ENCODE measurements around the gene REXO4. TPM values are rescaled to one million over a fixed set of nuclear protein-coding genes. Genes with fewer than 3 reads are reported as not detected.
"Not testable (repeated sequence)": the region's sequence is repeated elsewhere in the genome, so short reads cannot be mapped to it uniquely, and the experiment has no call there.

The REXO4 gene
- total RNA-seq, 1 donor: 9.0 TPM

DNA sequence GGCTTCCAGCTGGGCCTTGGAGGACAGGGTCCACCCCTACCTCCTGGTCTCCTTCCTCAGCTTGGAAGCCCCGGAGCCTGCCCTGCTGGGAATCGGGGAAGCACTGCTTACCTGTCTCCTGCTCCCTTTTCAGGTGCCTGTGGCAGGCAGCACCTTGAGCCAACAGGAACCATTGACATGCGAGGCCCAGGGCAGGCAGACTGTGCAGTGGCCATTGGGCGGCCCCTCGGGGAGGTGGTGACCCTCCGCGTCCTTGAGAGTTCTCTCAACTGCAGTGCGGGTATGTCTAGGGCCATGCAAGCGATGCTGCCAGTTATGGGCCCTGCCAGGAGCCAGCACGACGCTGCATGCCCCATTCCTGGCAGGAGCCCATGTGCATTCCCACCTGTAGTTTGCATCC is 38.1 kb upstream of the REXO4 start:
- Histone ChIP-seq H3K27me3 (ENCODE audit: insufficient read depth, low read length) (no peaks in the 10 kb centered on the region), H3K9me3 (ENCODE audit: low read depth, low read length) (no peaks in the 10 kb centered on the region), H3K4me1 (ENCODE audit: insufficient read depth, low read length) (peaks cover 15% of the 10 kb centered on the region), H3K4me3 (ENCODE audit: low read length) (no peak overlapping the region)

- H3K9me3 ChIP-seq (ENCODE audit: low read depth, low read length): no peaks in the 10 kb centered on the region
These were observed 37.3 kb upstream of the REXO4 start for GRCh38 chr9:133454943-133455673.

DNA sequence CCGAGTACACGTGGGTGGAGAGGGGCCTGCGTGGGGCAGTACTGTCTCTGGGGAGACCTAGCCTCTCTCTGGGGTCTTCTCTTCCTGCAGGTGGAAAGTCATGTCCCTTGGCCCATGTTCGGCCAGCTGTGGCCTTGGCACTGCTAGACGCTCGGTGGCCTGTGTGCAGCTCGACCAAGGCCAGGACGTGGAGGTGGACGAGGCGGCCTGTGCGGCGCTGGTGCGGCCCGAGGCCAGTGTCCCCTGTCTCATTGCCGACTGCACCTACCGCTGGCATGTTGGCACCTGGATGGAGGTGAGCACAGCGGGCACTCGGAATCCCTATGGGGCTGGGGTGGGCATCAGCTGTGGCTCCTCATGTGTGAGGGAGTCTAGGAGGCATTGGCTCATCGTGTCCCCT is 36.5 kb upstream of the REXO4 start:
- Histone ChIP-seq H3K9me3 (ENCODE audit: low read depth, low read length) (no peaks in the 10 kb centered on the region), H3K27me3 (ENCODE audit: insufficient read depth, low read length) (no peaks in the 10 kb centered on the region), H3K4me3 (ENCODE audit: low read length) (no peak overlapping the region), H3K4me1 (ENCODE audit: insufficient read depth, low read length) (peaks cover 8% of the 10 kb centered on the region)

More at GRCh38 chr9:133454943-133455673, 37.3 kb upstream of the REXO4 start:
- H3K27me3 ChIP-seq (ENCODE audit: insufficient read depth, low read length): no peaks in the 10 kb centered on the region
- no peak overlapping the region for H3K4me3 ChIP-seq (ENCODE audit: low read length)
- H3K4me1 ChIP-seq (ENCODE audit: insufficient read depth, low read length): peaks cover 9% of the 10 kb centered on the region

GRCh38 chr9:133453651-133454050 is 35.8 kb upstream of the REXO4 start:
- no peak overlapping the region for H3K4me3 ChIP-seq (ENCODE audit: low read length)
- H3K9me3 ChIP-seq (ENCODE audit: low read depth, low read length): no peaks in the 10 kb centered on the region
- H3K4me1 ChIP-seq (ENCODE audit: insufficient read depth, low read length): peaks cover under 1% of the 10 kb centered on the region
- no peaks in the 10 kb centered on the region for H3K27me3 ChIP-seq (ENCODE audit: insufficient read depth, low read length)

GRCh38 chr9:133452562-133452961 is 34.8 kb upstream of the REXO4 start:
- H3K9me3 ChIP-seq (ENCODE audit: low read depth, low read length): no peaks in the 10 kb centered on the region
- no peaks in the 10 kb centered on the region for H3K27me3 ChIP-seq (ENCODE audit: insufficient read depth, low read length)
- no peaks in the 10 kb centered on the region for H3K4me1 ChIP-seq (ENCODE audit: insufficient read depth, low read length)
- no peak overlapping the region for H3K4me3 ChIP-seq (ENCODE audit: low read length)

GRCh38 chr9:133451865-133452264 is 34.1 kb upstream of the REXO4 start:
- not testable (repeated sequence) for H3K9me3 ChIP-seq (ENCODE audit: low read depth, low read length); H3K4me3 ChIP-seq (ENCODE audit: low read length); H3K4me1 ChIP-seq (ENCODE audit: insufficient read depth, low read length); H3K27me3 ChIP-seq (ENCODE audit: insufficient read depth, low read length)

GRCh38 chr9:133449760-133450159 is 31.9 kb upstream of the REXO4 start:
- H3K27me3 ChIP-seq (ENCODE audit: insufficient read depth, low read length): no peaks in the 10 kb centered on the region
- no peaks in the 10 kb centered on the region for H3K4me1 ChIP-seq (ENCODE audit: insufficient read depth, low read length)
- no peaks in the 10 kb centered on the region for H3K9me3 ChIP-seq (ENCODE audit: low read depth, low read length)
- H3K4me3 ChIP-seq (ENCODE audit: low read length): no peak overlapping the region

DNA sequence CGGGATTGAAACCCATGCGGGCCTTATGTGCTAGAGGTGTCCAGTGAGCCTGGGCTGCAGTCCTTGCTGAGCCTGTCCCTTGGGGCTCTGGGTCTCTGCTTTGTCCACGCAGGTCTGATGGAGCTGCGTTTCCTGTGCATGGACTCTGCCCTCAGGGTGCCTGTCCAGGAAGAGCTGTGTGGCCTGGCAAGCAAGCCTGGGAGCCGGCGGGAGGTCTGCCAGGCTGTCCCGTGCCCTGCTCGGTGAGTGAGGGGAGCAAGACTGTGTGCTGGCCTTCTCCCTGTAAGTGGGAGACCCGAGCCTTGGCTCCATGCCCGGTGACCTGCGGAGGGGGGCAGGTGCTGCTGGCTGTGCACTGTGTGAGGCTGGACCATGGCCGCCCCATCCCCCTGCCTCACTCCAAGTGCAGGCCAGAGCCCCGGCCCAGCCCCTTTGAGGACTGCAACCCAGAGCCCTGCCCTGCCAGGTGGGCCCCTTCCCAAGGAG is 30.7 kb upstream of the REXO4 start:
- no peaks in the 10 kb centered on the region for H3K4me1 ChIP-seq (ENCODE audit: insufficient read depth, low read length)
- no peaks in the 10 kb centered on the region for H3K9me3 ChIP-seq (ENCODE audit: low read depth, low read length)
- no peaks in the 10 kb centered on the region for H3K27me3 ChIP-seq (ENCODE audit: insufficient read depth, low read length)
- no peak overlapping the region for H3K4me3 ChIP-seq (ENCODE audit: low read length)

DNA sequence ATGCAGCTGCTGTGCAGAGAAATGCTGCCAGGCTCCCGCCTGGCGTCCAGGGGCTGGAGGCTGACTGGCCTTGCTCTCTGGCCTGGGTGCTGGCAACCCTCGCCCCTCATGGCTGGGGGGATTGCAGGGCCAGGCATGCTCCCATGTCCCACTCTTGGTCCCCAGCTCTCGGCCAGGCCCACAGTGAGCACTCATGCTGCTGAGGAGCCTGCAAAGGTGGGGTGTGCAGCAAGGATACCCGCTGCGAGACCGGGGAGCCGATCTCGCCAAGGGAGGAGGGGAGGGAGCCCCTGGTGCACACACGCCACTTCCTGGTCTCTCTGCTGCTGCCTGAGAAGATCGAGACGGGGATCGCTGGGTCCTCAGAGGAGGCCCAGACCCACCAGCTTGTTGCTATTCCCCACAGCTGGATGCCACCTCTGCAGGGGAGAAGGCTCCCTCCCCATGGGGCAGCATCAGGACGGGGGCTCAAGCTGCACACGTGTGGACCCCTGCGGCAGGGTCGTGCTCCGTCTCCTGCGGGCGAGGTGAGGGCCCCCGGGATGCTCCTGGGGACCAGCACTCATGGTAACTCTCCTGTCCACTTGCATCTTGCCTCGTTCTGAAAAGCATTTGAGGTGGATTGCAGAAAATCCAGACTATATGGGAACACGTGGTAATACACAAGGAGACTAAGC is 27.6 kb upstream of the REXO4 start:
- Histone ChIP-seq H3K27me3 (ENCODE audit: insufficient read depth, low read length) (no peaks in the 10 kb centered on the region), H3K9me3 (ENCODE audit: low read depth, low read length) (no peaks in the 10 kb centered on the region), H3K4me1 (ENCODE audit: insufficient read depth, low read length) (peaks cover 4% of the 10 kb centered on the region), H3K4me3 (ENCODE audit: low read length) (no peak overlapping the region)

DNA sequence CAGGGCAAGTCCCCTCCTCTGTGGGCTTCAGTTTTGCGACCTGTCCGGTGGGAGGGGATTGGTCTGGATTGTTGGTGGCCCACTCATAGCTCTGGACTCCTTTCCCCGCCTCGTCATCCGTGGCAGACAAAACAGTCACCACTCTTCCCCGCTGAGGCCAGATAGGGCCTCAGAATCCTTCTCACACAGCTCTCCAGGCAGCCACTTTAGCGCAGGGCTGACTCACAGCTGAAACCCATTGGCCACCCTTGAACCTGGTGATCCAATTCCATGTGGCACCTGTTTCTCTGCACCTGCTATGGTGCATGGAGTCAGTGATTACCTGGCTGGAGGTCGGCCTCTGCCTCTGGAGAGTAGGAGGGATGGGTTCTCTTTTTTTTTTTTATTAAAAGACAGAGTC is 26.2 kb upstream of the REXO4 start:
- Histone ChIP-seq H3K4me1 (ENCODE audit: insufficient read depth, low read length) (peaks cover 4% of the 10 kb centered on the region), H3K9me3 (ENCODE audit: low read depth, low read length) (no peaks in the 10 kb centered on the region), H3K27me3 (ENCODE audit: insufficient read depth, low read length) (no peaks in the 10 kb centered on the region), H3K4me3 (ENCODE audit: low read length) (no peak overlapping the region)

- H3K4me3 ChIP-seq (ENCODE audit: low read length): no peak overlapping the region
- H3K27me3 ChIP-seq (ENCODE audit: insufficient read depth, low read length): no peaks in the 10 kb centered on the region
- H3K4me1 ChIP-seq (ENCODE audit: insufficient read depth, low read length): peaks cover 4% of the 10 kb centered on the region
- H3K9me3 ChIP-seq (ENCODE audit: low read depth, low read length): no peaks in the 10 kb centered on the region
These were observed 25.4 kb upstream of the REXO4 start for GRCh38 chr9:133443248-133443647.

- Histone ChIP-seq H3K27me3 (ENCODE audit: insufficient read depth, low read length) (no peaks in the 10 kb centered on the region), H3K4me3 (ENCODE audit: low read length) (no peak overlapping the region), H3K4me1 (ENCODE audit: insufficient read depth, low read length) (peaks cover 4% of the 10 kb centered on the region), H3K9me3 (ENCODE audit: low read depth, low read length) (no peaks in the 10 kb centered on the region)
These were observed 23.8 kb upstream of the REXO4 start for GRCh38 chr9:133441571-133441970.

- Histone ChIP-seq H3K27me3 (ENCODE audit: insufficient read depth, low read length) (no peaks in the 10 kb centered on the region), H3K4me1 (ENCODE audit: insufficient read depth, low read length) (peaks cover 4% of the 10 kb centered on the region), H3K9me3 (ENCODE audit: low read depth, low read length) (no peaks in the 10 kb centered on the region), H3K4me3 (ENCODE audit: low read length) (no peak overlapping the region)
These were observed 23.1 kb upstream of the REXO4 start for GRCh38 chr9:133440874-133441273.

- Histone ChIP-seq H3K9me3 (ENCODE audit: low read depth, low read length) (no peaks in the 10 kb centered on the region), H3K4me3 (ENCODE audit: low read length) (no peak overlapping the region), H3K27me3 (ENCODE audit: insufficient read depth, low read length) (no peaks in the 10 kb centered on the region), H3K4me1 (ENCODE audit: insufficient read depth, low read length) (peaks cover 4% of the 10 kb centered on the region)
These were observed 21.5 kb upstream of the REXO4 start for GRCh38 chr9:133439337-133439736.

DNA sequence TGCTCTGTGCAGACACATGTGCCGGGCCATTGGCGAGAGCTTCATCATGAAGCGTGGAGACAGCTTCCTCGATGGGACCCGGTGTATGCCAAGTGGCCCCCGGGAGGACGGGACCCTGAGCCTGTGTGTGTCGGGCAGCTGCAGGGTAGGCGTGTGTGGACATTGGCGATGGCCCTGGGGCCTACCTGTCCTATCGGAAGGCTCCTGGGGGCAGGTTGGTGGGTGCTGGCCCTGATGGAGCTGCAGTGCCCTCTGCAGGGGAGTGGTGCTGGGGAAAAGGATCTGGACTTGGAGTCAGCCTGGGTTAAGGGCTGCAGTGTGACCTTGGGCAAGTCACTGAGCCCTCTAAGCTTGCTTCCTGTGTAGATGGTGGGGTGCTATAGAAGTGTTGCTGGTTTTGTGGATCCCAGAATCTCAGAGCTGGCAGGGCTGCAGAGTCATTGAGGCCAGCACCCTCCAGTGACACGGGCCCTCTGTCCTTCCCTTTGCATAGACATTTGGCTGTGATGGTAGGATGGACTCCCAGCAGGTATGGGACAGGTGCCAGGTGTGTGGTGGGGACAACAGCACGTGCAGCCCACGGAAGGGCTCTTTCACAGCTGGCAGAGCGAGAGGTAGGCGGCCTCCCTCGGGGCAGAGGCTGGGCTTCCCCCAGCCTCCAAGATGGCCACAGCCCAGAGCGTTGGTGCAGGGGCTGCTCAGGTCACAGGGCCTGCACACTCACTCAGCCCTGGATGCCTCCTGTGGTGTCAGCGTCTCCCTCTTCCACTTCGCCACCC is 20.1 kb upstream of the REXO4 start:
- H3K4me3 ChIP-seq (ENCODE audit: low read length): no peak overlapping the region
- no peaks in the 10 kb centered on the region for H3K9me3 ChIP-seq (ENCODE audit: low read depth, low read length)
- peaks cover 4% of the 10 kb centered on the region for H3K4me1 ChIP-seq (ENCODE audit: insufficient read depth, low read length)
- H3K27me3 ChIP-seq (ENCODE audit: insufficient read depth, low read length): no peaks in the 10 kb centered on the region

Data from mononuclear cell (primary cell).